ENCODE data around the gene NLRP9.
A peak's percentile ranks its signal among the peaks of the same experiment; 100 is the strongest.

The NLRP9 gene

DNA sequence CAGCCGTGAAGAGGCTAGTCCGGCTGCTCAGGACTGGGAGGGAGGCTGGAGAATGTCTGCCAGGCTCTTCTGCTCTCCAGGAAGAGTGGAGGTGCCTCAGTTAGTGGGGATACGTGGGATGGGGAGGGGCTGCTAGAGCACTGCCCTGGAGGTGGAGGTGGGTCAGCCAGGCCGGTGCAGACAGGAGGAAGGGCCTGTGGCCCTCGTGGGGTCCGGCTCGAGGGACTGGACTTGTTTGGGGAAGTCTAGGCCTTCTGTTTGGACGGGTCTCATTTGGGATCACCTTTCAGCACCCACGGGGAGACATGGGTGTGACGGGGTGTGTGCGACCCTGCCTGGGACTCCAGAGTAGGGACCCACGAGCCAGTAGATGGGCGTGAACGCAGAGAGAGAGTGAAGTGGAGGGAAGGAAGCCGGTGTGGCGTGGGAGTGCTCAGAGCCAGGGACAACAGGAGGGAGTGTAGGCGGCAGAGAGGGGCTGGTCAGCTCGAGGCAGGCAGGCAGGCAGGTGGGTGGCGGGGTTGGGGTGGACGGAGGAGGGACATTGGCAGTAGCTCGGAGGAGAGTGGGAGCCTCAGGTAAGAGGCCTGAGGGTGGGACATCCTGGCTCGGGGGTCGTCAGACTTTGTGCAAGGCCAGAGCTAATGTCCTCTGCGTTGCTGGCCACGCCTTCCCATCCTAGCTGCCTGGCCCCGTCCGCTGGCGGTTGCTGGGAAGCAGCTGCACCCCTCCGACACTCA, 51.7 kb downstream of the NLRP9 start:
- DNase-seq: no peak

DNA sequence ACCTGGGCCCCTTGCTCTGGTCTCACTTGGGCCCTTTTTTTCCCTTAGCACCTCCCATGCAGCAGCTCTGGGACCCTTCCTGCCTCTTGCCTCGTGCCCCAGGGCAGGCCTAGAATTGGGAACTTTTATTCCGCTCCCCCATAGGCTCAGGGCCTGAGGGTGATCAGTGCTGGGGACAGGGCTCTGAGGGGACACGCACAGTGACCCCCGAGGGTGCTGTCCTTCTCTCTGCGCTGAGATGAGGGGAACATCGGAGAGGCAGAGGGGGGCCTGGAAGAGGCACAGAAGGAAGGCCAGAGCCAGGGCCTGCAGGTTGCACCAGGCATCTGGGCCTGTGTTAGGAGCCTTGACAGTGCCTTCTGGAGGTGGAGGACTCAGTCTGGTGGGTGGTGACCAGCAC, 52.4 kb downstream of the NLRP9 start:
- DNase-seq: no peak

DNA sequence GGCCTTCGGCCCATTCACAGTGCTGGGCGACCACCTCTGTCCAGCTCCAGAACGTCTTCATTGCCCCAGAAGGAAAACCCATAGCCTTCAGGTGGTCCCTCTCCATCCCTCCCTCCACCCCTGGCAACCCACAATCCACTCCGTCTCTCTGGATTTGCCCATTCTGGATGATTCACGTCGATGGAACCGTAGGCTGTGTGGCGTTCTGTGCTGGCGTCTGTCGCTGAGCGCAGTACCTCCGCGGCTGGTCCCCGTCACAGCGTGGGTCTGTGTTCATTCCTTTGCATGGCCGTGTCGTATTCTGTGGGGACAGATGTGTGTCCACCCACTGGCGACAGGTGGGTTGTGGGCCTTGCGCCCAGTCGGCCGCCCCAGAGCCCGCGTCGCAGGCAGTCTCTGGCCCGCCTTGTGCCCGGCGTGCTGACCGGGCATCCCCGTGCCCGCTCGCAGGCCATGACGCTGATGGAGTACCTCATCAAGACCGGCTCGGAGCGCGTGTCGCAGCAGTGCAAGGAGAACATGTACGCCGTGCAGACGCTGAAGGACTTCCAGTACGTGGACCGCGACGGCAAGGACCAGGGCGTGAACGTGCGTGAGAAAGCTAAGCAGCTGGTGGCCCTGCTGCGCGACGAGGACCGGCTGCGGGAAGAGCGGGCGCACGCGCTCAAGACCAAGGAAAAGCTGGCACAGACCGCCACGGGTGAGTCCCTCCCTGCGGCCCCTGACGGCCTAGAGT, 53.1 kb downstream of the NLRP9 start:
- no peak for DNase-seq

- DNase-seq: no peak
These were observed 54.5 kb downstream of the NLRP9 start for GRCh38 chr19:55683449-55684261.

- no peak for DNase-seq
These were observed 56.8 kb downstream of the NLRP9 start for GRCh38 chr19:55681131-55682092.

DNA sequence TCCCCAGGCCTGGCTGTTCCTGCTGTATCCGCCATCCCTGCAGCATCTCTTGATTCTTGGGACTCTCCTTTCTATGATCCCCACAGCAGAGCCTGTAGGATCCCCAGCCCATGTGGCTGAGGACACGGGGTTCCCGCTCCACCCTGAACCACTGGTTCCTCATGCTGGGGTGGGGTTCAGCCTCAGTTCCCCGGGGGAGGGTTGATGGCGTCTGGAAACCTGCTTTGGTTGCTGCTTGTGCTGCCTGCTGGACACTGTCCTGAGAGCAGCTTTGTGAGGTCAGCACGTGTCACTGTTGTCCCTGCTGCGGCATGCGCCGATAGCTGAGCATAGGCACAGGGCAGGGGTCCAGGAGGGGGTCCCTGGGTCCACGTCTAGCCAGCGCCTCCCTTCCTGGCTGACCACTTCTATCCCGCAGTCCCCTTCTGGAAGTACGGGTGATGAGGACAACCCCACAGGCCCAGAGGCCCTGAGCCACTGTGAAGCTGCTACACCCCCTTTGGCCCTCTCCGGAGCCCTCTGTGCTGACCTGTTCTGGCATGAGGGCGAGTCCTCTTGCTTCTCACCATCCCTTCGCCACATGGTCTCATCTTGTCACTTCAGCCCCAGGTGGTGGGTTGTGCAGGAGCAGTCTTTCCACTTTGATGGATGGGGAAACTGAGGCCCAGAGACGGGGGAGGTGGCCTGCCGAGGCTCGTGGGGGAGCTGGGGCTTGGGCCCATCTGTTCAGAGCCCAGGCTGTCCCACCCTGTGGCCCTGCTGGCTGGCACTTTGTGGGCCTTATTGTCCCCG, 57.7 kb downstream of the NLRP9 start:
- no peak for DNase-seq

DNA sequence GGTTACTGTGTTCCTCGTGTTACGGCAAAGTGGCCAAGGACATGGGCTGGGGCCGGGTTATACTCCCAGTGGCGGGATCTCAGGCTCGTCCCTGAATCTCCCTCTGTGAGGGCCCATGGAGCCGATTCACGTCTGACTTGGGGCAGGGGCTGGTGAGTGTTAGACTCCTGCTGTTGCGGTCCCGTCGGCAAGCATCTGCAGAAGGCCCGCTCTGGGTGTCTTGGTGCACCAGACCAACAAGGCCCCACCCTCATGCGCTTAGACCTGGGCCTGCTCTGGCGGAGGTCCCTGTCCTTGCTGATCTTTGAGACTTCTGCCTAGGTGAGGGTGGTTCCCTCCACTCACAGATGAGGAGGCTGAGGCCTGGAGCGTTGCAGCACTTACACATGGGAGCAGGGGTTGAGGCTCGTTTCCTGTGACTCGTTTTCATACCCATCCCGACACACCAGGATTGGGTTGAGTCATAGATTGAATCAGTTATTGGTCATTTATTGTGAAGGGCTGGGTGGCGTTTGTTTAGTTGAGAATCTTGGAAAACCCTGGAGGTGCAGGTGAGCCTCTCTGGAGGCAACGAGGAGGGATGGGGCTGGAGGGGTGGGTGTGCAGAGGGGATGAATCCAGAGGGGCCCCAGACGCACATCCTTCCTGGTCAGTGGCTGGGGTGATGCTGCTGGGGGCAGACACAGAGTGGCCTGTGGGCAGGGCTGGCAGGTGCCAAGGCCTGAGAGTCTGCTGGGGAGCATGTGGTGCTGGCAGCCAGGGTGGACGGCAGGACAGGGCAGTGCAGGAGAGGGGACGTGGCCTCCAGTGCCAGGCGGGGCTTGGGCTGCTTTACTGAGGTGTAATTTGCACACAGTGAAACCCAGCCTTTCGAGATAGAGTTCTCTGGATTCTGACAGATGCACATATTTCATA, 58.6 kb downstream of the NLRP9 start:
- DNase-seq: no peak

DNA sequence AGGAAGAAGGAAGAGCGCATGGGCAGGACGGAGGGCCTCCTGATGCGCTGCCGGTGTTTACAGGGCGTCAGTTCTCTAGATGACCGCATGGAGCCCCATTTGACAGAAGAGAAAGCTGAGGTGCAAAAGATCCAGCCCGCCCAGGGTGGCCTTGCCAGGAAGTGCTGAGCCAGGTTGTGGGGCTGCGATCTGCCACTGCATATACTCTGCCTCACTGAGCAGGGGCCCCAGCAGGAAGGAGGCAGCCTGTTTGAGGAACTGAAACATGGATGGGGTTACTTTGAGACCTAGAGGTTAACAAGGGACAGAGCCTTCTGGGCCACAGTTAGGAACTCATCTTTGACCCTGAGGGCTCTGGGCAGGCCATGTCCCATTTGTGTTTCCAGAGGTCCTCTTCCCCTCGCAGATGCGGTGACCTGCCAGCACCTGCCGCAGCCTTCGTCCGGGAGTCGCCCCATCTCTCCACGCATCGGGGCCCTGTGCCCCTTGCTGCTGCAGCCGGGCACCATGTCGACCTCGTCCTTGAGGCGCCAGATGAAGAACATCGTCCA, 60.0 kb downstream of the NLRP9 start:
- DNase-seq: no peak

- DNase-seq: no peak
These were observed 60.6 kb downstream of the NLRP9 start for GRCh38 chr19:55677572-55678028.

DNA sequence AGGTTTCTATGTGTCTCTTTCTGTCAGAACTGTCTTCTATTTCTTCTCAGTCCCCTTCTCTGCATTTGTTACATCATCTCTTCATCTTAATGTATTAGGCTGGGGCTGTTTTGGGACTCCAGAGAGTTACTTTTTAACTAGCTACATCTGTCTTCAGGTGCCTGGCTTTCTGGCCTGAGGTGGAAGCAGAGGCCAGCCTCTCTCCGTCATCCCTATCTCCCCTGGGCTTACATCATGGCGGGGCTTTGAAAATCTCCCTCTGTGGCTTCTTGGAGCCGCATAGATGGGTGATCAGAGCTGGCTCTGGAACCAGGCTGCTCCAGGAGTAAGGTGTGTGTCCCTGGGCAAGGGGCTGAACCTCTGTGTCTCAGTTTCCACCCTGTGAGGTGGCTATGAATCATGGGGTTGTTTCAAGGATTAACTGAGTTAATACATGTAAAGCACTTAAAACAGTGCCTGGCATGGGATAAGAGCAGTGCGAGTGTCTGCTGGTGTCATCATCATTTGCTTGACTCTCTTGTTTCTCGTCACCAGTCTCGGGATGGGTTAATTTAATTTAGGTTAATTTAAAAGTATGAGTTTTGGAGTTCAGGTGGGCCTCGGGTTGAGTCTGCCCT, 61.2 kb downstream of the NLRP9 start:
- DNase-seq: no peak

DNA sequence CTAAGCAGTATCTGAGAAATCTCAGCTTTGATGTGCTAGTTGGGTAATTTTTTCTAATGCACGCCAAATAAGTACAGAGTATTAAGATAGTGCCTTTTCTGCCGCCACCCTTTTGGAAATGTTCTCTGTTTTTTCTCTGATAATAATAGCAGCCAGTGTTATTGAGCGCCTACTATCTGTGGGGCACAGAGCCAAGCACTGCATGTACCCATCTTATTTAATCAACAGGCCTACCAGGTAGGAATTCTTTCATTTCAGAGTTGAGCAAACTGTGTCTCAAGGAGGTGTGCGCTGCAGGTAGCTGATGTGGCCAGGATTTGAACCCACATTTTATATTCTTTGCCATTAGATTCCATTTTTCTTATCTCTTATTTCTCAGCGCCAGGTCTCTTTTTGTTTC, 61.8 kb downstream of the NLRP9 start:
- DNase-seq: no peak

GRCh38 chr19:55675661-55676354, 62.4 kb downstream of the NLRP9 start:
- no peak for DNase-seq

DNA sequence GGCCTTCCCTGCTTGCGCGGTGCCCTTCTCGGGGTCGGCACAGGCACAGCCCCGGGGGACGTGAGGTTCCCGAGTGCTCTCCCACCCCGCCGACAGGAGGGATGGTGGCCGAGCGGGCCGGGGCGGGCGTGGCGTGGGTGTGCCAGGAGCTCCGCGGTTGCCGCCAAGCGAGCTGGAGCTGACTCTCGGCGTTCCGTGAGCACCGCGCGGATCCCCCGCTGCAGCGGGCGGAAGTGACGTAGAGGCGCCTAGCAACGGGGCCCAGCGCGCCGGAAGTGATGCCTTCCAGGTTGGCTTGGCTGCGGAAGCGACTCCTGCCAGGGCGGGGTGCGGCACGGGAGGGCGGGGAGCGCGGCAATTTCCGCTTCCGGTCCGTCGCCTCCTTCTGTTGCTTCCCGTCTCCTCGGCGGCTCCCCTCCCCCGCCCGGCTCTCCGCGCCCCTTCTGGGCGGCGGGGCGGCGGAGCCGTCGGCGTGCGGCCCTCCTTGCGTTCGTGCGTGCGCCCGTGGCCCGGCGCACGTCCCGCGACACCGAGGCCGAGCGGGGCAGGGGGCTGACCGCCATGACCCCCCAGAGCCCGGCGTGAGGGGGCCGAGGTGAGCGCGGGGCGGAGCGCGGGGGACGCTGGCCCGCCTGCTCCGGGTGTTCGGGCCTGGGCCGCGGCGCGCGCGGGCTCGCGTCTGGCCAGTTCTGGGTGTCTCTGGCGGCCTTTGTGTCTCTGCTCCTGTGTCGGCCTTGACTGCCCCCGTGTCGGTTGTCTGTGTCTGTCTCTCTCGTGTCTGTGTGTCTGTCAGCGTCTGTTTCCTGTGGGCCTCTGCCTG, 63.2 kb downstream of the NLRP9 start, which contains the start of gene EPN1:
Gene EPN1, plus strand, starts transcription at position 386 of the 820 bp plus-strand sequence. CDS start 3,402 bp downstream, outside the sequence.
- peak; percentile 97 for DNase-seq

GRCh38 chr19:55674459-55674840, 63.8 kb downstream of the NLRP9 start:
- DNase-seq: no peak

DNA sequence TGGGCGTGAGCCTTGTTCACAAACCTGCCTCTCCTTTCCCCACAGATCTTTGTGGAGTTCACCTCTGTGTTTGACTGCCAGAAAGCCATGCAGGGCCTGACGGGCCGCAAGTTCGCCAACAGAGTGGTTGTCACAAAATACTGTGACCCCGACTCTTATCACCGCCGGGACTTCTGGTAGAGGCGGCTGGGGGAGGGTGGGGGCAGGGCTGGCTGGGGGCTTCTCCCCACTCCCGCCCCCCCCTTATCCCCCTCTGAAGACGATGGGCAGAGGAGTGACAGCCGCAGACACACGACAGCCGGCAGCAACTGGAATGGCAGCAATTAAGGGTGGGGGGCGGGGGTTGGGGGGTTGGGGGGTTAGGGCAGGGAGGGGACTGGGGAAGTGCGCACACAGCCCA, 64.3 kb downstream of the NLRP9 start:
- no peak for DNase-seq

DNA sequence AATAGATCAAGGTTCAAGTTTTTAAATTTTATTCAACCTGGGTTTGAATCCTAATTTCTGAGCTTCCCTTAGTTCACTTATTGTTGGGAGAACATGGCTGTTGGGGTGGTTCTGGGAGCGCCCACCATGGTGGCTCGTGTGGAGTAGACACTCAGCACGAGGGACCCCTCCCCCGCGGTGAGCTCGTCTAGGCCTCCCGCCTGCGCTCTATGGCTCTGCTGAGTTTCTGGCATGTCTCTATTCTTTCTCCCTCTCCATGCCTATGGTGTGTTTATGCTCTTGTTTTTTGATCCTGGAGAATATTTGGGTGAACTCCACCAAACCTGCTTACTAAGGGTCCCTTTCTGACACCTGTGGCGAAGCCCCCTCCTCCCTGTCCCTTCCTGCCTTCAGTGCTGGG, 64.7 kb downstream of the NLRP9 start:
- no peak for DNase-seq

DNA sequence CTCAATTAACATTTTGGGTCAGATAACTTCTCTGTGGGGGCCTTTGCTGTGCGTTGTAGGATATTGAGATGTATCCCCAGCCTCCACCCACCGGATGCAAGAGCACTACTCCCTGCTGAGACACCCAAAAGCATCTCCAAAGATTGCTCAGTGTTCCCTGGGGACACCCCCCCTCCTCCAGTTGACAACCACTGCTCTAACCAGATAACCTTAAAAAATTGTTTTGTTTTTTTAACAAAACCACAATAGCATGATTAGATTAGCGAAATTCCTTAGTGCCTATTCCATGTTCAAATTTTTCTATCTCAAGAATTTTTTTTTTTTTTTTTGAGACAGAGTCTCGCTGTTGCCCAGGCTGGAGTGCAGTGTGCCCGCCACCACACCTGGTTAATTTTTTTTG, 65.8 kb downstream of the NLRP9 start:
- DNase-seq: no peak

DNA sequence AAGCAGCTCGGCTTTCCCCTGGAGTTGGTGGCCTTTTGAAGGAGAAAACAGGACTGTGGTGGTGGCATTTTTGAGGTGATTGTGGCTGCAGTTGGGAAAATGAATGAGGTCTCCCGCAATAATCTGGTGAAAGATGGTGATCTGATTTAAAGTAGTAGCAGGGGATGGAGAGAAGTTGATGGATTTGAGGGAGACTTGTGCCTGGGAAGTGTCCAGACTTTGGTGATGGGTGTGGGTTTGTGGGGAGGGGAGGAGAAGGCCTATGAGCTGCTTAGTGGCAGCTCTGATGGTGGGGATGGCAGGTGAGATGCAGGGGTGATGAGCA, 67.2 kb downstream of the NLRP9 start:
- no peak for DNase-seq
